Stimulated activated CD4-positive, alpha-beta T cell treated with anti-CD3 and anti-CD28 coated beads, TNF-alpha, amount 100 ng/mL, for 24 hours (primary cell): ENCODE results near the gene UBXN2A.
"Not testable (repeated sequence)": the region's sequence is repeated elsewhere in the genome, so short reads cannot be mapped to it uniquely, and the experiment has no call there.

Experiments
- DNase-seq, 3 experiments: peaks; one replicate each; pipeline ENCODE4 v3.0.0-alpha.2; 2020; ENCODE audit warnings: low read depth in 3 of 3

The UBXN2A gene

DNA sequence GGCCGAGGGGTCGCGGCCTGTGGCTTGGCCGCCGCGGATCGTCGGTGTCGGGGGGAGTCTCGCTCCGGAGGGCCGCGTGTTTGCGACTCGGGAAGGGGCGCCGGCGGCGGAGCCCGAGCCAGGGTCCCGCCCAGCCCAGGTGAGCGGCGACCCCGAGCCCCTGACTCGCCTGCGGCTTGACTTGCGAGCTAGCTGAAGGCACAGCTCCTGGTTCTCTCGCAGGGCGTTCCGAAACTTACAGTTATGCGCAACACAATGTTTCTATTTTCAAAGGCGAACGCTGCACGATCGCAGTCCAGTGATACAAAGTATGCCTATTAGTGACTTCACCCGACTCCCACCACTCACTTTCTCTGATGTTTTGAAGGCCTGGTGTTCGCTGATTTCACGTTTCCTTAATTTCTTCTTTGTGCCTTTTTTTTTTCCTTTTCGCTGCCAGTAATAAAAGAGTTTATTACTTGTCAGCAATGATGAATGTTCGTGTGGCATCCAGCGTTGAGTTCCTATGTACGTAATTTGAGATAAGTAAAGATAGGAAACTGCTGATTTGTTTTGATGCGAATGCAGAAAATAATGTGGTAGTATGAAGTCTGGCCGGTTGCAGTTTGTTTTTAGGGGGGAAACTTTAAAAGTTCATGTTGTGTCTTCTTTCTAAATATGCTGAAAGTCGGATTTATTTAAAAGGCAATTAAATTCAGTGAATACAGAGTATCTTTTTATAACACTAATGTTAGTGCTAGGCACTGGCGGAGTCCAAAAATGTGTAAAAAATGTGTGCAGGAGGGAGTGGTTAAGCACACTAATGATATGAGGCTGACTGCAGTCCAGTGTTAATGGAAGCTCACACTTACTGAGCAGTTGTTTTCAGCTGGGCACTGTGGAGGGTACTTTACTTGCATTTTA is 706 bp downstream of the UBXN2A start:
- peak; percentile 9 to 43 (median 15) for DNase-seq

DNA sequence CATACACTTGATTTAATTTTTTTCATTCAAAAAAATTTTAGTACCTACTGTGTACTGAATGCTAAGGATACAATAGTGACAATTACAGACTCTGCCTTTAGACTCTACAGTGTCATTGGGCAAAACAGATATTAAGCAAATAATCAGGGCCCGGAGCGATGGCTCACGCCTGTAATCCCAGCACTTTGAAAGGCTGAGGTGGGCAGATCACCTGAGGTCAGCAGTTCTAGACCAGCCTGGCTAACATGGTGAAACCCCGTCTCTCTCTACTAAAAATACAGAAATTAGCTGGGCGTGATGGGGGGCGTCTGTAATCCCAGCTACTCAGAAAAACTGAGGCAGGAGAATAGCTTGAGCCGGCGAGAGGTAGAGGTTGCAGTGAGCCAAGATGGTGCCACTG is 1.4 kb downstream of the UBXN2A start:
- DNase-seq = no peak

DNA sequence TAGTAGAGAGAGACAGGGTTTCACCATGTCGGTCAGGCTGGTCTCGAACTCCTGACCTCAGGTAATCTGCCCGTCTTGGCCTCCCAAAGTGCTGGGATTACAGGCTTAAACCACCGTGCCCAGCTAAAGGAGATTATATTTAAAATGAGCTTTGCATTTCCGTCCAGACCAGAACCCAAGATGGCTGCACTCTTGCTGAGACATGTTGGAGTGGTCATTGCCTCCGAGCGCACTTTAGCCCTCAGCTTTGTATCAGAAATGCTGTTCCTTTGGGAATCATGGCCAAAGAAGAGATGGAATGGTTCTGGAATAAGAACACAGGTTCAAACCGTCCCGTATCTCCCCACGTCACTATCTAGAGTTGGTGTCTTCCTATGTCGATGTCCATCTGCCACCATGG is 3.4 kb downstream of the UBXN2A start:
- DNase-seq = no peak

GRCh38 chr2:23944527-23944926 is 4.3 kb downstream of the UBXN2A start:
- no peak for DNase-seq

DNA sequence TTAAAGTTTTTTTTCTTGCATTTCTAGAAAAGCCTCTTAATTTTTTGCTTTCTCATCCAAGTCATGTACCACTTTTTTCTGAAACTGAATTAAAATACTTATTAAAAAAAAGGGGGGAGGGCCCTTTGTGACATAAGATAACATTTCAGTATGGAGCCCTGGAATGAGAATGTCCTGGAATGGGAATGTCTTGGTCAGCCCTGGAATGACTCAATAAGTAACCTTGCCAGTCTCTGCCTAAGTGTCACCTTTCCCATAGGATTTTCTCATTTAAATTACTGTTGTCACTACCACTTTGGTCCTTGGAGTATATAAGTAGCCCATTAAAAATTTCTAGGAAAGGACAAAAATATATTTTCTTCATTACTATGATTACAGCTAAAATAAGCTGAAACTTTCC is 4.7 kb downstream of the UBXN2A start:
- no peak for DNase-seq

GRCh38 chr2:23947350-23947749 is 7.1 kb downstream of the UBXN2A start:
- no peak for DNase-seq

GRCh38 chr2:23952558-23952957 is 12.3 kb downstream of the UBXN2A start:
- DNase-seq = not testable (repeated sequence)

DNA sequence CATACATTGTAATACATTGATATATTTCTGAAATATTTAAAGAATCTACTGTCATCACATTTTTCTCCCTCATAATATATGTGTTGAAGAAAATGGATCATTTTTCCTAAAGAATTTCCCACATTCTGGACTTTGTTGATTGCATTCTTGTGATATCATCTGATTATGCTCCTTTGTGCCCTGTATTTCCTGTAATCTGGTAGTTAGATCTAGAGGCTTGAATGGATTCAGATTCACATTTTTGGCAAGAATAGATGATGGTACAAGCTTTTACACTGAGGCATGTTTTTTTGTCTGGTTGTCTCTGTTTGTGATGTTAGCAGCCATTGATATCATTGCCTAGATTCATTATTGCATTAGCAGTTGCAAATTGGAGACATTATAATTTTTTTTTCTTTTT is 13.4 kb downstream of the UBXN2A start:
- no peak for DNase-seq

GRCh38 chr2:23954325-23955014 is 14.2 kb downstream of the UBXN2A start:
- no peak for DNase-seq

DNA sequence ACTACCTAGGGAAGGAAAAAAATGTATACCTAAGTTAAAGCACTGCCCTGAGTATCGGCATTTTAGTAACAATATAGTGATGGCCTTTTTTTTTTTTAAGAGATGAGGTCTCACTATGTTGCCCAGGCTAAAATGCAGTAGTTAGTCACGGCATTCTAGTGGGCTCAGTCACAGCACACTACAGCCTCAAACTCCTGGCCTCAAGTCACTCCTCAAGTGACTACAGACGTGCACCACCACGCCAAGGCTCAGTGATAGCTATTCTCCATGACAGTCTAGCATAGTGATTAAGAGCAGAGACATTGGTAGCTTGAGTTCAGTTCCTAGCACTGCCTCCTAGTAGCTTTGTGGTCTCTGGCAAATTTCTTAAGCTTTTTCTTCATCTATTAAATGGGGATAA is 27.6 kb downstream of the UBXN2A start:
- no peak for DNase-seq

- no peak for DNase-seq
Measured at GRCh38 chr2:23976883-23977282, 36.6 kb downstream of the UBXN2A start.

- no peak for DNase-seq
Measured at GRCh38 chr2:23988371-23988770, 48.1 kb downstream of the UBXN2A start.

DNA sequence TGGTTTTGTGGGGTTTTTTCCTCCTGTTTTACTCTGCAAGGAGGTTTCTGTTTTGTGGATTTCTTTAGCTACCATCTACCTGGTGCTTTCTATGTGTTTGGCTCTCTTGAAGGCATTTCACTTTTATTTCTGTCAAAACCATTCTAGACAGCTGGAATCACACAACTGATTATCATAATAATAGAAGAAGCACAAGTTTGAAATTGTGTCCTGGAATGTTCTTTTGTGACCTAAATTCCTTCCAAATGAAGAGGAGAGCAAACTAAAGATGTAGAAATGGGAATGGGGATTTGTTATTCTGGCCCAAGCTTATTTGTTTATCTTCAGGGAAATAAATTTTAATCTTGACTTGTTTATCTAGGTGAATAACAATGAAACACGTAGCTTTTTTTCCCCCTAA is 52.7 kb downstream of the UBXN2A start:
- DNase-seq = no peak

DNA sequence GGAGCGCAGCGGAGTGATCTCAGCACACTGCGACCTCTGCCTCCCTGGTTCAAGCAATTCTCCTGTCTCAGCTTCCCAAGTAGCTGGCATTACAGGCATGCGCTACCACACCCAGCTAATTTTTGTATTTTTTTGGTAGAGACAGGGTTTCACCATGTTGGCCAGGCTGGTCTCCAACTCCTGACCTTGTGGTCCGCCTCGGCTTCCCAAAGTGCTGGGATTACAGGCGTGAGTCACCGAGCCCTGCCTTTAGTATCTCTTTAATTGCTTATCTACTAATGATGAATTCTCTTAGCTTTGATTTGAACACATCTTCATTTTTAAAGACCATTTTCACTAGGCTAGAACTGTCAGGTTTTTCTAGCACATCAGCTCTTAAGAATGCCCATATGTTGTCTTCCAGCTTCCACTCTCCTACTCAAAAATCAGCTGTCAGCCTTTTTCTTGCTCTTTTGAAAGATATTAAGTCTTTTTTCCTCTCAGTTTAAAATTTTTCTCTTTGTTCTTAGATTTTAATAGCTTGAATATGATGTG is 53.5 kb downstream of the UBXN2A start:
- no peak for DNase-seq

GRCh38 chr2:23994567-23994966 is 54.3 kb downstream of the UBXN2A start:
- DNase-seq = no peak

- DNase-seq = no peak
Measured at GRCh38 chr2:24007693-24008092, 67.4 kb downstream of the UBXN2A start.

- no peak for DNase-seq
Measured at GRCh38 chr2:24008672-24009366, 68.6 kb downstream of the UBXN2A start.

- DNase-seq = no peak
Measured at GRCh38 chr2:24009367-24009679, 69.1 kb downstream of the UBXN2A start.

- no peak for DNase-seq
Measured at GRCh38 chr2:24009680-24010476, 69.6 kb downstream of the UBXN2A start, which contains the start of gene MFSD2B. Gene MFSD2B, plus strand, starts transcription at chr2:24010085. Its CDS starts 12 bp downstream, at chr2:24010097.

- no peak for DNase-seq
Measured at GRCh38 chr2:24010477-24011249, 70.4 kb downstream of the UBXN2A start.
